ENCODE results near the gene MACROD1. TPM values are rescaled to one million over a fixed set of nuclear protein-coding genes. Genes with fewer than 3 reads are reported as not detected.

The MACROD1 gene
- total and polyA plus RNA-seq, 10 of the 15 experiments (the other 5 are each of a cell fraction or from before 2014, with no cell fraction given), result 1.2 to 22.7 (median 11.3) TPM; not detected in 1

DNA sequence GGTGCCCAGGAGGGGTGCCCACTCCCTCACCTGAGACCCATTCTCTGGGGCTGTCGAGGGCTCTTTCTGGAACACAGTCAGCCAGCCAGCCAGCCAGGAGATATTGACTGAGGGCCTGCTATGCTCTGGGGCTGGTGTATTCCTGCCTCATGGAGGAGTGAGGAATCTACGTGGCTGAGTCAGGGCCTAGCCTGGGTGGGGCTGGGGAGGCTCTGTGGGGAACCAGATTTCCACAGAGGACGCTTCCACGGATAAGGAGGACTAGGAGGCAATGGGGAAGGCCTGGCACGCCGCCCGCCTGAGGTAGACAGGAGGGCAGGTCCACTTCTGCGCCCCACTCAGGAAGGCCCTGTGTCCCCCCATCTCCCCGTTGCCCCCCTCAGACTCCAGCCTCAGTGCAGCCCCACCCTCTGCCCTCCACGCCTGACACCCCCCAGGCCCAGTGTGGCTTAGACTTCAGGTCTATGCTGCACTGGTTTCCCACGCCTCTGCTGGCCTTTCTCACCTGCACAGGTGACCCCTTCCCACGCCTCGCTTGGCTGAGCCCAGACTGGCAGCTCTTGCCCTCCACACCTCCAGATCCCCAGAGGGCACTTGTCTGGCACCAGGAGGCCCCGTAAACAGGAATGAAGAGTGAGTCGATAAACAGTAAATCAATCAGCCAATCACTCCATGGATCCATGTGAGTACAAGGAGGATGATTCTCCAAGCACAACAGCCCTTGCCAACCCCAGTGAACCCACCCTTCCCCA, 37.5 kb downstream of the MACROD1 start:
- in situ Hi-C loops (cut with MboI), result no loop called here
- no peaks in the 10 kb centered on the region for H3K79me2 ChIP-seq (ENCODE audit: control insufficient read depth, insufficient read depth, low read length)

More for the DNA sequence above, 37.5 kb downstream of the MACROD1 start:
- no peaks in the 10 kb centered on the region for H3K36me3 ChIP-seq (ENCODE audit: control insufficient read depth in 2 of 2, insufficient read depth in 2 of 2, low read length in 1 of 2)
- SMC1A ChIA-PET (ENCODE audit: uncharacterized antibody, unreplicated experiment), result no interaction called here
- ATAC-seq (no peak), FAIRE-seq (no peak), DNase-seq (ENCODE audit: low read depth, low spot score) (no peak)
- no peak overlapping the region for H3K4me3 ChIP-seq
- H3K4me2 ChIP-seq (ENCODE audit: control insufficient read depth, insufficient read depth), result no peak overlapping the region
- no peaks in the 10 kb centered on the region; a peak in 1 of 4 replicates for H3K27me3 ChIP-seq (replicated peaks in 1 of 2; ENCODE audit: control insufficient read depth in 2 of 2, insufficient read depth in 2 of 2, low read length in 1 of 2)
- no peak overlapping the region for H2AFZ ChIP-seq (ENCODE audit: control insufficient read depth, low read depth, low read length)
- no TSS peak for BruUV-seq (replicated peaks)
- RAD21 ChIA-PET (ENCODE audit: unreplicated experiment), result no interaction called here
- H3K27ac ChIP-seq (ENCODE audit: control insufficient read depth, insufficient read depth), result no peak overlapping the region
- no peaks in the 10 kb centered on the region for H4K20me1 ChIP-seq (ENCODE audit: control insufficient read depth, insufficient read depth)
- WGBS (ENCODE audit: insufficient coverage, insufficient replicate concordance, low lambda C conversion rate, missing lambda C conversion rate), result 39% methylated on average over 14 of the region's 15 CpGs
- CTCF ChIA-PET, result no interaction called here
- intact Hi-C loops (cut with micrococcal nuclease; ENCODE audit: unreplicated experiment), result no loop called here
- H3K4me1 ChIP-seq (ENCODE audit: control insufficient read depth, insufficient read depth, low read length), result no peaks in the 10 kb centered on the region
- H3K9me3 ChIP-seq (replicated peaks; ENCODE audit: control insufficient read depth, insufficient read depth, low read length), result no peaks in the 10 kb centered on the region
- TF ChIP-seq SP1 (IDR thresholded peaks at IDR 0.05; ENCODE audit: low read depth, low read length), result no peak
- TF ChIP-seq, protein P1, sequence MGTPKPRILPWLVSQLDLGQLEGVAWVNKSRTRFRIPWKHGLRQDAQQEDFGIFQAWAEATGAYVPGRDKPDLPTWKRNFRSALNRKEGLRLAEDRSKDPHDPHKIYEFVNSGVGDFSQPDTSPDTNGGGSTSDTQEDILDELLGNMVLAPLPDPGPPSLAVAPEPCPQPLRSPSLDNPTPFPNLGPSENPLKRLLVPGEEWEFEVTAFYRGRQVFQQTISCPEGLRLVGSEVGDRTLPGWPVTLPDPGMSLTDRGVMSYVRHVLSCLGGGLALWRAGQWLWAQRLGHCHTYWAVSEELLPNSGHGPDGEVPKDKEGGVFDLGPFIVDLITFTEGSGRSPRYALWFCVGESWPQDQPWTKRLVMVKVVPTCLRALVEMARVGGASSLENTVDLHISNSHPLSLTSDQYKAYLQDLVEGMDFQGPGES (IDR thresholded peaks at IDR 0.05), result no peak
- no peak for TF ChIP-seq JUNB (IDR thresholded peaks at IDR 0.05)
- no peak for TF ChIP-seq EED (IDR thresholded peaks at IDR 0.05; ENCODE audit: low read depth)
- no peak for TF ChIP-seq ZZZ3 (IDR thresholded peaks at IDR 0.05; ENCODE audit: control insufficient read depth, insufficient read length, low read depth)
- no peak for TF ChIP-seq ZNF217 (IDR thresholded peaks at IDR 0.05)
- no peak for TF ChIP-seq PAX5 (IDR thresholded peaks at IDR 0.05; ENCODE audit: borderline replicate concordance, low read depth, low read length)
- no peak for TF ChIP-seq TARDBP (IDR thresholded peaks at IDR 0.05; ENCODE audit: borderline replicate concordance)
- TF ChIP-seq ASH2L (IDR thresholded peaks at IDR 0.05; ENCODE audit: borderline replicate concordance, low read depth), result no peak
- no peak overlapping the region for H3K9ac ChIP-seq (ENCODE audit: control insufficient read depth, insufficient read depth, low read length)
- POLR2A ChIA-PET, result no interaction called here

Measured in GM12878 (cell line).